ENCODE results near the gene ATAD5. TPM values are rescaled to one million over a fixed set of nuclear protein-coding genes. Genes with fewer than 3 reads are reported as not detected.

Gene ATAD5
- total RNA-seq, 2 experiments from 2014 or later, result 33.3 to 33.5 TPM

DNA sequence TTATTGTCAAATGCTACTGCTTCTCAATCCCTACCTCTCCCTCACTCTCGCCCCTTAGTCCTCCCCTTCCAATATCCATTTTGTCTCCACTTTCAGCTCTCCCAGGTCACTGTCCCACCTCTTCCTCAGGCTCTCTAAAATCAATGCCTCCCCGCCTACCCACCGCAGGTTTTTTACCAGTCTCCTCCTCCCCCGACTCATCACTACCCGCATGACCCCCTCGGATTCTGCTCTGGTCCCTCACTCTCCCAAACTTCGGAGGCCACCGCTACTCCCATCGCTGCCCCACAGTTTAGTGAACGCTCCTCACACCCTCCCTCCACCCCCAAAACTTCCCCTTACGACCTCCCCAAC lies 7.8 kb upstream of the ATAD5 start:
- CTCF ChIA-PET, result interaction anchor here (0.6 to 8.5 kb wide), 7 partner anchors 9 to 235 kb away, joined by 3 to 170 read pairs (median 4); no protein-coding TSS in a partner anchor
- H3K27me3 Mint-ChIP-seq (ENCODE audit: low read depth), result no peaks in the 10 kb centered on the region
- peak overlapping the region; percentile 94 for H3K27ac Mint-ChIP-seq
- intact Hi-C loops (cut with micrococcal nuclease), result loop anchor here (1.0 to 5.0 kb wide), 9 partner anchors 8 to 707 kb away; partner anchors contain the start of genes NSRP1 and TMIGD1
- H3K36me3 Mint-ChIP-seq (ENCODE audit: low read depth), result peaks cover 5% of the 10 kb centered on the region
- no peaks in the 10 kb centered on the region for H3K9me3 Mint-ChIP-seq
- peak overlapping the region; percentile 85 for H3K4me3 Mint-ChIP-seq
- peak; percentile 47 for DNase-seq
- H3K4me1 Mint-ChIP-seq (ENCODE audit: low read depth), result peaks cover 45% of the 10 kb centered on the region

DNA sequence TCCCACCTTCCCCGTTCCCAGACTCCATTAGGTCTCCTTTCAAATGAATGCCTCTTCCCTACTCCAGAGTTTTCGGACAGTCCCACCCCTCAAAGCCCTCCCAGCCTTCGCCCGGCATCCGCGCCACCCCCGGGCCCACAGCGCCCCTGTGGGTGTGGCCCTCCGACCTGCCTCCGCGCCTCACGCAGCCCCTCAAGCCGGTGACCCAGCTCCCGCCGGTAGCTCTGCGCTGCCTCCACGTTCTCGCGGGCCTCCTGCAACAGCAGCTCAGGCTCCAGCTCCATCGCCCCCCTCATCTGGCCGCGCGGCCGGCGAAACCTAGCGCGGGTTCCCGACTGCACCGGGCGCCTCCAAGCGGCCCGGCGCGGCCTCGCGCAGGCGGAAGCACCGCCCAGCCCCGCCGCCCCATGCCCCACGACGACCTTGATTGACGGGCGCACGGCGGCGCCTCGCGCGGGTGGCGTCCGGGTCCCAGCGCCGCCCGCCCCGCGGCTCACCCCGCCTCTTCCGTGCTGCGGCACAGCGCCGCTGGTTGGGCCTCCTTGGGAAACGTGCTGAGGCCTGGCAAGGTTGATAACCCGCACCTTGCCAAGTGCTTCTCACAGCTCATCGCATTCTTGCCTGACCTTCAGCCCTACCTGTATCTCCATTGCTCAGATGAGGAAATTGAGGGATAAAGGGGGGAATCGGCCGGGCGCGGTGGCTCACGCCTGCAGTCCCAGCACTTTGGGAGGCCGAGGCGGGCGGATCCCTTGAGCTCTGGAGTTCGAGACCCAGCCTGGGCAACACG lies 7.2 kb upstream of the ATAD5 start, which contains the start of gene CRLF3:
CRLF3 (minus strand) TSS at position 337 of the 790 bp plus-strand sequence; CDS start at position 296, 41 bp downstream.
- CTCF ChIA-PET, result interaction anchor here (0.6 to 8.5 kb wide), 16 partner anchors 10 to 348 kb away, joined by 3 to 170 read pairs (median 3); partner anchors contain the start of gene GOSR1
- peaks cover 39% of the 10 kb centered on the region for H3K4me1 Mint-ChIP-seq (ENCODE audit: low read depth)
- H3K36me3 Mint-ChIP-seq (ENCODE audit: low read depth), result no peaks in the 10 kb centered on the region
- peak; percentile 91 for DNase-seq
- intact Hi-C loops (cut with micrococcal nuclease), result loop anchor here (1.0 to 5.0 kb wide), 10 partner anchors 8 to 707 kb away; partner anchors contain the start of genes GOSR1, NSRP1 and TMIGD1
- H3K4me3 Mint-ChIP-seq, result peak within 1 kb of the TSS; percentile 85
- no peaks in the 10 kb centered on the region for H3K27me3 Mint-ChIP-seq (ENCODE audit: low read depth)
- H3K27ac Mint-ChIP-seq, result peak within 1 kb of the TSS; percentile 94
- H3K9me3 Mint-ChIP-seq, result no peaks in the 10 kb centered on the region

DNA sequence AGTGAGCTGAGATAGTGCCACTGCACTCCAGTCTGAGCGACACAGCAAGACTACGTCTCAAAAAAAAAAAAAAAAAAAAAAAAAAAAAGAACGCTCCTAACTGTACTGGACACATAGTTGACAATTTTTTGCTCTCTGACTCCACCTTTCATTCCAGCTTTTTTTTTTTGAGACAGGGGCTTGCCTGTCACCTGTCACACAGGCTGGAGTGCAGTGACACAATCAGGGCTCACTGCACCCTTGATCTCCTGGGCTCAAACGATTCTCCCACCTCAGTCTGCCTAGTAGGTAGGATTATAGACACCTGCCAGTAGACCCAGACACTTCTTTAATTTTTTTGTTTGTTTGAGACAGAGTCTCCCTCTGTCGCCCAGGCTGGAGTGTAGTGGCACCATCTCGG lies 4.7 kb upstream of the ATAD5 start:
- intact Hi-C loops (cut with micrococcal nuclease), result no loop called here
- no peak for DNase-seq
- Mint-ChIP-seq H3K36me3 (ENCODE audit: low read depth) (peaks cover under 1% of the 10 kb centered on the region), H3K27me3 (ENCODE audit: low read depth) (no peaks in the 10 kb centered on the region), H3K27ac (no peak overlapping the region), H3K9me3 (no peaks in the 10 kb centered on the region), H3K4me1 (ENCODE audit: low read depth) (peaks cover 22% of the 10 kb centered on the region), H3K4me3 (no peak overlapping the region)
- CTCF ChIA-PET, result interaction anchor here (0.6 to 8.5 kb wide), 6 partner anchors 19 to 62 kb away, joined by 3 to 170 read pairs (median 8); no protein-coding TSS in a partner anchor

DNA sequence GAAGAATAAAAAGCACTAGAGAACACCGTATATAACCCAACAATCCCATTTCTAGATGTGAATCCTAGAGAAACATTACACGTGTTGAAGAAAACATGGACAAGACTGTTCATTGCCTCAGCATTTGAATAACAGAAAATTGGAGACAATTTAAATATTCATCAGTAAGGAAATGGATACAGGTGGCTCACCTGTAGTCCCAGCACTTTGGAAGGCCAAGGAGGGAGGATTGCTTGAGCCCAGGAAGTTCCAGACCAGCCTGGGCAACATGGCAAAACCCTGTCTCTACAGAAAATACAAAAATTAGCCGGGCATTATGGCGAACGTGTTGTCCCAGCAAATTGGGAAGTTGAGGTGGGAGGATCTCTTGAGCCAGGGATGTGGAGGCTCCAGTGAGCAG lies 2.7 kb upstream of the ATAD5 start:
- no peak overlapping the region for H3K27ac Mint-ChIP-seq
- no peak for DNase-seq
- intact Hi-C loops (cut with micrococcal nuclease), result no loop called here
- H3K9me3 Mint-ChIP-seq, result no peaks in the 10 kb centered on the region
- H3K36me3 Mint-ChIP-seq (ENCODE audit: low read depth), result peaks cover 4% of the 10 kb centered on the region
- H3K27me3 Mint-ChIP-seq (ENCODE audit: low read depth), result no peaks in the 10 kb centered on the region
- CTCF ChIA-PET, result interaction anchor here (1.0 kb wide), 1 partner anchor 18 kb away, joined by 3 read pairs; no protein-coding TSS in a partner anchor
- no peak overlapping the region for H3K4me3 Mint-ChIP-seq
- peaks cover 25% of the 10 kb centered on the region for H3K4me1 Mint-ChIP-seq (ENCODE audit: low read depth)

DNA sequence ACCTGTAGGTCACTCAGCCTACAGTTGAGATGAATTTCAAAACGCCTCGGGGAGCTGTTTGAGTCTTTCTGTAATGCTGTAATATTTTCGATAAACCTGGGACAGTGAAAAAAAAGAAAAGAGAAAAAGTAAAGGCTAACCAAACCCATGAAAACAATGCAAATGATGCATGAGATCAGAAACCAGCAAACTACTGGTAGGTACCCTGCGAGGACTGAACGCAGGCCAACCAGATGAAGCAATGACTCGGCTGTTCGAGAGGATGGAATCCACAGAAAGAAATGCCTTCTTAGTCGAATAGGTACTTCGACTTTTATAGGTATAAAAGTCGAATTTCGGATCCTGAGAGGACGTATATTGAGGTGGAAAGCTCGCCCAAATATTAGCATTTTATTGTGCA lies 509 bp upstream of the ATAD5 start:
- no peaks in the 10 kb centered on the region for H3K27me3 Mint-ChIP-seq (ENCODE audit: low read depth)
- peaks cover 19% of the 10 kb centered on the region for H3K36me3 Mint-ChIP-seq (ENCODE audit: low read depth)
- H3K9me3 Mint-ChIP-seq, result no peaks in the 10 kb centered on the region
- H3K4me1 Mint-ChIP-seq (ENCODE audit: low read depth), result peaks cover 23% of the 10 kb centered on the region
- intact Hi-C loops (cut with micrococcal nuclease), result loop anchor here (1.0 to 5.0 kb wide), 3 partner anchors 76 to 715 kb away; partner anchors contain the start of genes NSRP1 and TEFM
- peak overlapping the region; percentile 90 for H3K27ac Mint-ChIP-seq
- H3K4me3 Mint-ChIP-seq, result peak overlapping the region; percentile 97
- CTCF ChIA-PET, result interaction anchor here (0.6 to 1.0 kb wide), 5 partner anchors 11 to 489 kb away, joined by 3 to 4 read pairs (median 4); no protein-coding TSS in a partner anchor
- DNase-seq, result peak; percentile 55

DNA sequence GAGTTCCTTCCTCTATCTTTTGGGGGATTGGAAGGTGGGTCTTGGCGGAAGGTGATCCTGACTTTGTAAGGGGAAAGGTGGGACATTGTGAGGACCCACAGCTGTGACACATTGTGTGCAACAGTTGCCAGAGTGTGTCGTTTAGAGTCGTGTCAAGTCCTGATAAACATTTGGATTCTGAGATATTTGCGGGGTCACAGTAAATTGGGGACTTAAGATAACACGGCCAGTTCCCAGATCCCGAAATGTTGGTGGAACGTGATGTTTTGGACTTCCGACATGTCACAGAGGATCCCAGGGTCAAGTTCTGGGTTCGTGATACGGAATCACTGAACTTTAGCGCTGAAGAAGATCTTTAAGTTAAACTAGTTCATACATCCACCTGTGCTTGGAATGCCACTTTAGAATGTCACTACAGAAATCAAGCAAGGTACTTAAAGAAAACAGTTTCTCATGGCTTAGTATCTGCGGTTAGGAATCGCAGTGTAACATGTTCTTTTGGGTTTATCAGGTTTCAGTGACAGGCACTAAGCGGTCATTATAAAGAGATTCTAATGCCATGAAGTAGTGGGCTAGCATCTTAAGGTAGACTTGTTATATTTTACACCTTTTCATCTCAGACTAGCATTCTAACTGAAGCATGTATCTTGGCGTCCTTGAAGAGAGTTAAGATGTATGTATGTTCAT lies 815 bp downstream of the ATAD5 start:
- CTCF ChIA-PET, result no interaction called here
- Mint-ChIP-seq H3K27ac (peak overlapping the region; percentile 90), H3K9me3 (no peaks in the 10 kb centered on the region), H3K27me3 (ENCODE audit: low read depth) (no peaks in the 10 kb centered on the region), H3K4me3 (peak overlapping the region; percentile 97), H3K4me1 (ENCODE audit: low read depth) (peaks cover 21% of the 10 kb centered on the region), H3K36me3 (ENCODE audit: low read depth) (peaks cover 23% of the 10 kb centered on the region)
- no peak for DNase-seq
- intact Hi-C loops (cut with micrococcal nuclease), result loop anchor here (1.0 to 5.0 kb wide), 2 partner anchors 8 to 75 kb away; partner anchors contain the start of genes CRLF3 and TEFM

DNA sequence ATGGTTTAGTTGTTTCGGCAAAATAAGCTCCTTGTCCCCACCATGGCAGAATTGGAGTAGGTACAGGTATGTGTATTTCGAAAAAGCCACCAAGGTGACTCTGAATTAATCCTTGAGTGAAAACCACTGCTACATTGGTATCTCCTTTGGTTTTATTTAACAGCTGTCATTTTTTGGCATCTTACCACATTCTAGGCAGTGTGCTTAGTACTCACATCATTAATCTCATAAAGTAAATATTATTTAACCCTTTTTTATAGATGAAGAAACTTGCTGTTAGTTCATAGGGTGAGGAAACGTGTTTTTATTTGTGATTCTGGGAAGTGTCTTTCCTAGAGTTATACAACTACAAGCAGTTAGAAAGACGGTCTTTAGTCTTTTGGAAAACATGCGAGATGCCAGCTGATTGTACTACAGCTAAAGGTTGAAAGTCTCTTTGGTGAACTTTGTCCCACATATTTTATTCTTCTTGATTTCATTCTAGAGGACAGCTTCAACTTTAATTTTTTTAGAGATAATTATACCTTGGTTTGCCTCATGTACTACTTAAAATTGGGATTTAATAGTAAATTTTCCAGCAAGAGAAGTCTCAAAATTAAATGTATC lies 6.5 kb downstream of the ATAD5 start:
- Mint-ChIP-seq H3K36me3 (ENCODE audit: low read depth) (peaks cover 39% of the 10 kb centered on the region), H3K27ac (no peak overlapping the region), H3K27me3 (ENCODE audit: low read depth) (no peaks in the 10 kb centered on the region), H3K4me3 (no peak overlapping the region), H3K4me1 (ENCODE audit: low read depth) (peaks cover 9% of the 10 kb centered on the region), H3K9me3 (no peaks in the 10 kb centered on the region)
- CTCF ChIA-PET, result interaction anchor here (0.6 kb wide), 2 partner anchors 96 to 258 kb away, joined by 3 read pairs; no protein-coding TSS in a partner anchor
- no peak for DNase-seq
- intact Hi-C loops (cut with micrococcal nuclease), result no loop called here

DNA sequence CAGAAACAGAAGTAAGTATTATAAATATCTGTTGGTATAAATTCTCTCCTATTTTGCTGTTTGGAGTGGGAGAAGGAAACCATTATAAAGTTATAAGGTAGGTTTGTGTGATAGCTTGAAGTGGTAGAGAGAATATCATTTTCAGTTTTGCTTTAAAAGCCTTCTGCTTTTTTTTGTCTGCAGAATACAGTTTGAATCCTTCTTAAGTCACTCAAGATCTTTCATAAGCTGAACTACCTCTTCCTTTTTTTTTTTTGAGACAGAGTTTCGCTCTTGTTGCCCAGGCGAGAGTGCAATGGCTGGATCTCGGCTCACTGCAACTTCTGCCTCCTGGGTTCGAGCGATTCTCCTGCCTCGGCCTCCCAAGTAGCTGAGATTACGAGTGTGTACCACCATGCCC lies 9.0 kb downstream of the ATAD5 start:
- intact Hi-C loops (cut with micrococcal nuclease), result no loop called here
- Mint-ChIP-seq H3K9me3 (no peaks in the 10 kb centered on the region), H3K27me3 (ENCODE audit: low read depth) (no peaks in the 10 kb centered on the region), H3K36me3 (ENCODE audit: low read depth) (peaks cover 30% of the 10 kb centered on the region), H3K4me1 (ENCODE audit: low read depth) (no peaks in the 10 kb centered on the region), H3K27ac (no peak overlapping the region), H3K4me3 (no peak overlapping the region)
- CTCF ChIA-PET, result no interaction called here
- no peak for DNase-seq

DNA sequence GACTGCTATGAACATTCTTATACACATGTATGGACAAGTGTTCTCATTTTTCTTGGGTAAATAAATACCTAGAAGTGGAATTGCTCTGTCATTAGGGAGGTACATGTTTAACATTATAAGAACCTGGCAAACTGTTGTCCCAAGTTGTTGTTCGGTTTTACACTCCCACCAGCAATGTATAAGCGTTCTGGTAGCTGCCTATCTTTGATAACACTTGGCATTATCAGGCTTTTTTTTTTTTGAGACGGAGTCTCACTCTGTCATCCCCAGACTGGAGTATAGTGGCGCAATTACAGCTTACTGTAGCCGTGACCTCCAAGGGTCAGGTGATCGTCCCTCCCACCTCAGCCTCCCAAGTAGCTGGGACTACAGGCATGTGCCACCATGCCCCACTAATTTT lies 16.3 kb downstream of the ATAD5 start:
- Mint-ChIP-seq H3K4me1 (ENCODE audit: low read depth) (no peaks in the 10 kb centered on the region), H3K36me3 (ENCODE audit: low read depth) (peaks cover 26% of the 10 kb centered on the region), H3K27ac (no peak overlapping the region), H3K4me3 (no peak overlapping the region), H3K9me3 (no peaks in the 10 kb centered on the region), H3K27me3 (ENCODE audit: low read depth) (no peaks in the 10 kb centered on the region)
- CTCF ChIA-PET, result no interaction called here
- DNase-seq, result no peak
- intact Hi-C loops (cut with micrococcal nuclease), result no loop called here

DNA sequence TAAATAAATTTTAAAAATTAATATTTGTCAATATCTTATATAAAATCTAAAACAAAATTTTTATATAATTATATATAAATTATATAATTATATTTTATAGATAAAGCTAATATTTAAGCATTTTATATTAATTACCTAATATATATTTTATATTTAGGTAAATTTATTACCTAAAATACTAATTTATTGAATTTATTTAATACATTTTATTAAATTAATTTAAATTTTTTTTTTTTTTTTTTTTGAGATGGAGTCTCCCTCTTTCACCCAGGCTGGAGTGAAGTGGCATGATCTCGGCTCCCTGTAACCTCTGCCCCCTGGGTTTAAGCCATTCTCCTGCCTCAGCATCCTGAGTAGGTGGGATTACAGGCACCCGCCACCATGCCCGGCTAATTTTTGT lies 22.4 kb downstream of the ATAD5 start:
- no peak overlapping the region for H3K4me3 Mint-ChIP-seq
- intact Hi-C loops (cut with micrococcal nuclease), result no loop called here
- H3K9me3 Mint-ChIP-seq, result no peaks in the 10 kb centered on the region
- H3K27ac Mint-ChIP-seq, result no peak overlapping the region
- H3K4me1 Mint-ChIP-seq (ENCODE audit: low read depth), result no peaks in the 10 kb centered on the region
- DNase-seq, result no peak
- CTCF ChIA-PET, result no interaction called here
- H3K27me3 Mint-ChIP-seq (ENCODE audit: low read depth), result no peaks in the 10 kb centered on the region
- H3K36me3 Mint-ChIP-seq (ENCODE audit: low read depth), result peaks cover 33% of the 10 kb centered on the region

DNA sequence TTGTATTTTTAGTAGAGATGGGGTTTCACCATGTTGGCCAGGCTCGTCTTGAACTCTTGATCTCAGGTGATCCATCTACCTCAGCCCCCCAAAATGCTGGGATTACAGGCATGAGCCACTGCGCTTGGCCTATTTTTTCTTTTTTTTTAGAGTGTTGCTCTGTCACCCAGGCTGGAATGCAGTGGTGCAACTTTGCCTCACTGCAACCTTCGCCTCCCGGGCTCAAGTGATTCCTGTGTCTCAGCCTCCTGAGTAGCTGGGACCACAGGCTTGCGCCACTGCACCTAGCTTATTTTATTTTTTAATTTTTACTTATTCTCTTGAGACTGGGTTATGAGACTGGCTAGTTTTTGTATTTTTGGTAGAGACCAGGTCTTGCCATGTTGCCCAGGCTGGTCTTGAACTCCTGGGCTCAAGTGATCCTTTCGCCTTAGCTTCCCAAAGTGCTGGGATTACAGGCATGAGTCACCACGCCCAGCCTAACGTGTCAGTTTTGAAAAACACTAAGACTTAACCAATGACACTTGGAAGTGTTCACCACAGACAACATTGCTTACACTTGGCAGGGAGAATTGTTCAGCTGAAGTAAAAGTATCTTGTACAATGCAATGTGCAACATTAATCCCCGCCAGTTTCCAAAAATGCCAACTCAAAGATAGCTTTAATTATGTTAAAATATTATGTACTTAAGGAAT lies 26.9 kb downstream of the ATAD5 start:
- H3K4me1 Mint-ChIP-seq (ENCODE audit: low read depth), result no peaks in the 10 kb centered on the region
- CTCF ChIA-PET, result no interaction called here
- DNase-seq, result no peak
- H3K27me3 Mint-ChIP-seq (ENCODE audit: low read depth), result no peaks in the 10 kb centered on the region
- H3K4me3 Mint-ChIP-seq, result no peak overlapping the region
- H3K36me3 Mint-ChIP-seq (ENCODE audit: low read depth), result peaks cover 36% of the 10 kb centered on the region
- intact Hi-C loops (cut with micrococcal nuclease), result no loop called here
- no peaks in the 10 kb centered on the region for H3K9me3 Mint-ChIP-seq
- no peak overlapping the region for H3K27ac Mint-ChIP-seq
